Bronchial epithelial cell (primary cell): ENCODE measurements around the gene CHST8. TPM values are rescaled to one million over a fixed set of nuclear protein-coding genes. Genes with fewer than 3 reads are reported as not detected.

Source experiments
- DNase-seq: peaks from one replicate; pipeline ENCODE4 v3.0.0-alpha.2; 2010; ENCODE audit warnings: low read depth
- FAIRE-seq: peaks from 2 replicates; lab custom pipeline; 2011; peaks lifted over from hg19 to GRCh38; lab: Jason Lieb, UNC
- H3K27me3 ChIP-seq: 2 replicates; pipeline ENCODE4 v1.5.1; 2011; ENCODE audit warnings: low read length; ENCODE audit not compliant: control insufficient read depth, insufficient read depth
- H3K36me3 ChIP-seq: 2 replicates; pipeline ENCODE4 v1.5.1; 2011; ENCODE audit warnings: low read length; ENCODE audit not compliant: control insufficient read depth, insufficient read depth
- H3K4me3 ChIP-seq: 2 replicates; pipeline ENCODE4 v1.5.1; 2011; ENCODE audit warnings: mild to moderate bottlenecking, low read depth, low read length, control low read depth
- total RNA-seq: library from RNA; depleted of rRNA; stranded (reverse); fragments of >200 nt; gene quantifications from 2 replicates; pipeline ENCODE4 v1.2.1, GENCODE V29; 2014
- TF ChIP-seq, protein P1 (sequence below): IDR thresholded peaks from 2 replicates; pipeline ENCODE4 v1.5.1; 2011; ENCODE audit warnings: mild to moderate bottlenecking, moderate library complexity, low read length, control low read depth, inconsistent platforms; ENCODE audit not compliant: insufficient read depth, severe bottlenecking

The CHST8 gene
- total RNA-seq, 1 donor from 2014 or later: under 0.01 TPM

DNA sequence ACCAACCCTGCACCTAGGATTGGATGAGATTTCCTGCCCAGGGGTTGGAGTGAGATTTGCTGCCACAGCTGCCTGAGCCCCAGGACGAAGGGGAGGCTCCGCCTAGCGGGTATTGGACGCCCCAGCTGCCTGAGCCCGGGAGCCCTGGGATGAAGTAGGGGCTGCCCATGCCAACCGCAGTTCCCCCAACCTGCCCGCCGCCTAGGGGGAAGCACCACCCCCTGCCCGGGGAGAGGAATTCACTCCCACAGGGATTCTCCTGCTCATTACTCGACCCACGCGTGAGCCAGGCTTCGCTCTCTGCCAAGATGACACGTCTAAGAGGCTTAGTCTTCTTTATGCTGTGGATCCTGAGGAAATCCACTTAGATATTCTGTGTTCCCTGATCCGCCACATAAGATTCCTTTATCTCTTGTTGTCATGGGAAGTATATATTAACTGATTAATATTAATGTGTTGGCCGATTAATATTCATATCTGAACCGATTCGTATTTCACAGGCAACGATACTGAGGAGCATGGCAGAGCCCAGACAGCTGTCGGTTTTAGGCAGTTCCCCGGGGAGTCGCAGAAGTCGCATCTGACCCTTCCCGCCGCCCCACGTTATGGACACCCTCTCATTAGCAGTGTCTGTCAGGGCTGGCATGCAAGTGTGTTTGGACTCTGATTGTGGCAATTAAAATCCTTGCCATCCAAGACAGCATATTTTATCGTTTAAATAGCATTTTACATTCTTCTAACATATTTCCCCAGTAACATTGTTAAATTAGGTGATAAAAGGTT, 130.5 kb downstream of the CHST8 start:
- H3K27me3 ChIP-seq: no peaks in the 10 kb centered on the region
- DNase-seq (no peak), FAIRE-seq (no peak)
- H3K36me3 ChIP-seq: no peaks in the 10 kb centered on the region
- no peak overlapping the region for H3K4me3 ChIP-seq
- TF ChIP-seq, protein P1, sequence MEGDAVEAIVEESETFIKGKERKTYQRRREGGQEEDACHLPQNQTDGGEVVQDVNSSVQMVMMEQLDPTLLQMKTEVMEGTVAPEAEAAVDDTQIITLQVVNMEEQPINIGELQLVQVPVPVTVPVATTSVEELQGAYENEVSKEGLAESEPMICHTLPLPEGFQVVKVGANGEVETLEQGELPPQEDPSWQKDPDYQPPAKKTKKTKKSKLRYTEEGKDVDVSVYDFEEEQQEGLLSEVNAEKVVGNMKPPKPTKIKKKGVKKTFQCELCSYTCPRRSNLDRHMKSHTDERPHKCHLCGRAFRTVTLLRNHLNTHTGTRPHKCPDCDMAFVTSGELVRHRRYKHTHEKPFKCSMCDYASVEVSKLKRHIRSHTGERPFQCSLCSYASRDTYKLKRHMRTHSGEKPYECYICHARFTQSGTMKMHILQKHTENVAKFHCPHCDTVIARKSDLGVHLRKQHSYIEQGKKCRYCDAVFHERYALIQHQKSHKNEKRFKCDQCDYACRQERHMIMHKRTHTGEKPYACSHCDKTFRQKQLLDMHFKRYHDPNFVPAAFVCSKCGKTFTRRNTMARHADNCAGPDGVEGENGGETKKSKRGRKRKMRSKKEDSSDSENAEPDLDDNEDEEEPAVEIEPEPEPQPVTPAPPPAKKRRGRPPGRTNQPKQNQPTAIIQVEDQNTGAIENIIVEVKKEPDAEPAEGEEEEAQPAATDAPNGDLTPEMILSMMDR: no peak

DNA sequence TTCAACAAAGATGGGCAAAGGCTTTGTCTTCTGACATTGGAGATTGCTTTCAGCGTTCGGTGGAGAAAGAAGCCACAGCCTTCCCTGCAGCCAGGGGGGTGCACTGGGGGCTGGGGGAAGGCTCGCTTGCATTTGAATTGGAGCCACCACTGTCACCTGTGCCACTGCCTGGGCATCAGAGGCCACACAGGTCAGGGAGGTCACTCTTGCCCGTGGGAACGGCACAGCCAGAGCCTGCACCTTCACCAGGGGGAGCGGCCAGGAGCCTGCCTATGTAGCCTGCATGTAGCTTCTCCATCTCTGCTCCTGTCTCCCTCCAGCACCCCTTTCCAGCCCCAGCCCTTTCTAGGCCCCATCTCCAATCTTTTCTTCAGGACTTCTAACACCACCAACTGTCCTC, 131.2 kb downstream of the CHST8 start:
- no peaks in the 10 kb centered on the region for H3K36me3 ChIP-seq
- no peak for FAIRE-seq
- no peak overlapping the region for H3K4me3 ChIP-seq
- no peaks in the 10 kb centered on the region for H3K27me3 ChIP-seq
- DNase-seq: no peak
- TF ChIP-seq, protein P1: no peak

- Histone ChIP-seq H3K36me3 (no peaks in the 10 kb centered on the region), H3K4me3 (no peak overlapping the region), H3K27me3 (no peaks in the 10 kb centered on the region)
- DNase-seq (no peak), FAIRE-seq (no peak)
- TF ChIP-seq, protein P1: no peak
Measured at GRCh38 chr19:33754361-33754760, 132.6 kb downstream of the CHST8 start.

- TF ChIP-seq, protein P1: no peak
- Histone ChIP-seq H3K36me3 (no peaks in the 10 kb centered on the region), H3K4me3 (no peak overlapping the region), H3K27me3 (no peaks in the 10 kb centered on the region)
- no peak for FAIRE-seq
- no peak for DNase-seq
Measured at GRCh38 chr19:33755099-33756035, 133.6 kb downstream of the CHST8 start.

GRCh38 chr19:33756177-33756576, 134.4 kb downstream of the CHST8 start:
- TF ChIP-seq, protein P1: no peak
- DNase-seq (no peak), FAIRE-seq (no peak)
- H3K27me3 ChIP-seq: no peaks in the 10 kb centered on the region
- no peak overlapping the region for H3K4me3 ChIP-seq
- H3K36me3 ChIP-seq: no peaks in the 10 kb centered on the region
